Ishikawa (cell line): ENCODE measurements around the gene LPAR3.

Source experiments
- CEBPB ChIP-seq: IDR thresholded peaks from 2 replicates; pipeline ENCODE4 v1.6.1; 2012
- CREB1 ChIP-seq: IDR thresholded peaks from 2 replicates; pipeline ENCODE4 v1.6.1; 2012; ENCODE audit warnings: low read depth
- EGR1 ChIP-seq: IDR thresholded peaks from 2 replicates; pipeline ENCODE4 v1.6.1; 2012
- EP300 ChIP-seq: IDR thresholded peaks from 2 replicates; pipeline ENCODE4 v1.6.1; 2012; ENCODE audit warnings: borderline replicate concordance
- FOXM1 ChIP-seq: IDR thresholded peaks from 2 replicates; pipeline ENCODE4 v1.6.1; 2012; ENCODE audit warnings: low read depth, borderline replicate concordance
- NFIC ChIP-seq: IDR thresholded peaks from 2 replicates; pipeline ENCODE4 v1.6.1; 2012
- RAD21 ChIP-seq: IDR thresholded peaks from 2 replicates; pipeline ENCODE4 v1.6.1; 2012; ENCODE audit warnings: low read depth
- TAF1 ChIP-seq: IDR thresholded peaks from 2 replicates; pipeline ENCODE4 v1.6.1; 2012; ENCODE audit warnings: low read depth, mild to moderate bottlenecking
- TCF12 ChIP-seq: IDR thresholded peaks from 2 replicates; pipeline ENCODE4 v1.6.1; 2012; ENCODE audit warnings: low read depth
- TEAD4 ChIP-seq: IDR thresholded peaks from 2 replicates; pipeline ENCODE4 v1.6.1; 2012
- YY1 ChIP-seq: IDR thresholded peaks from 2 replicates; pipeline ENCODE4 v1.6.1; 2012; ENCODE audit warnings: low read depth
- ZBTB7A ChIP-seq: IDR thresholded peaks from 2 replicates; pipeline ENCODE4 v1.6.1; 2012; ENCODE audit warnings: low read depth
- TF ChIP-seq, protein P1 (sequence below): IDR thresholded peaks from 2 replicates; pipeline ENCODE4 v1.6.1; 2012
- TF ChIP-seq, protein P2 (sequence below): IDR thresholded peaks from 2 replicates; pipeline ENCODE4 v1.6.1; 2012
- TF ChIP-seq, protein P3 (sequence below): IDR thresholded peaks from 2 replicates; pipeline ENCODE4 v1.6.1; 2012; ENCODE audit warnings: low read depth, mild to moderate bottlenecking

Gene LPAR3

DNA sequence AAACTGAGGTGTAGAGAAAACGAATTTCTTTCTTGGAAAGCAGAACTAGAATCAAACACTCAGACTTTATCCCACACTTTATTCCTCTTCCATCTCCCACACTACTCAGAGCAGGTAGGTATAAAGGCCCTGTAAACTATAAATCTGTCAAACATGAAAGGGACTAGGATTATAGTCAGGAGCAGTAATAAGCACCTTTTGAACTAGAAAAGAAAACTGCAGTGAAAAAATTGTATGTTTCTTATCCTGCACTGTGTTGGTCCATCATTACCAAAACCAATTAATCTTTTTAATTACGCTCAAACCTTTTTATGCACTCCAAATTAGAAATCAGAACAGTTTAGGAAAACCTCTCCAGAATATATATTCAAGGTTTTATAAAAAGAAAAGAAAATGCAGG is 47.6 kb downstream of the LPAR3 start:
- TF ChIP-seq TAF1: no peak
- no peak for TF ChIP-seq FOXM1
- no peak for TF ChIP-seq CEBPB

DNA sequence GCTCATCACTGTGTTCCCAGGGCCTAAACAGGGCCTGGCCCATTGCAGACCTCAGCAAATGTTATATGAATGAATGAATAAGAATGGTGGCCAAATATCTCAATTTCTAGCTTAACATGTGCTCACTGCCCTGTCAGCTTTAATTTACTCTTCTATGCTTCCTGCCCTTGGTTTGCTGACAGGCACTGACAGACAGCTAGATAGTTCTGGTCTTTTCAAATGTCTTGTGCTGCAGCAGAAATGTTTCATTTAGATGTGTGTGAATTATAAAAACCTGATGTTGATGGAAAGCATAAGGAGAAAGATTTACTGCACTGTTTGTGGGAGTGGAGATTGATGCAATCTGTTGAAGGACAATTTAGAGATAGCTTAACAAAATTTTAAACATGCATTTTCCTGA is 48.9 kb downstream of the LPAR3 start:
- TF ChIP-seq YY1 (no peak), NFIC (no peak), TEAD4 (no peak), EP300 (no peak)
- TF ChIP-seq, protein P1, sequence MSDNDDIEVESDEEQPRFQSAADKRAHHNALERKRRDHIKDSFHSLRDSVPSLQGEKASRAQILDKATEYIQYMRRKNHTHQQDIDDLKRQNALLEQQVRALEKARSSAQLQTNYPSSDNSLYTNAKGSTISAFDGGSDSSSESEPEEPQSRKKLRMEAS: no peak
- TF ChIP-seq, protein P2, sequence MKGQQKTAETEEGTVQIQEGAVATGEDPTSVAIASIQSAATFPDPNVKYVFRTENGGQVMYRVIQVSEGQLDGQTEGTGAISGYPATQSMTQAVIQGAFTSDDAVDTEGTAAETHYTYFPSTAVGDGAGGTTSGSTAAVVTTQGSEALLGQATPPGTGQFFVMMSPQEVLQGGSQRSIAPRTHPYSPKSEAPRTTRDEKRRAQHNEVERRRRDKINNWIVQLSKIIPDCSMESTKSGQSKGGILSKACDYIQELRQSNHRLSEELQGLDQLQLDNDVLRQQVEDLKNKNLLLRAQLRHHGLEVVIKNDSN: no peak

DNA sequence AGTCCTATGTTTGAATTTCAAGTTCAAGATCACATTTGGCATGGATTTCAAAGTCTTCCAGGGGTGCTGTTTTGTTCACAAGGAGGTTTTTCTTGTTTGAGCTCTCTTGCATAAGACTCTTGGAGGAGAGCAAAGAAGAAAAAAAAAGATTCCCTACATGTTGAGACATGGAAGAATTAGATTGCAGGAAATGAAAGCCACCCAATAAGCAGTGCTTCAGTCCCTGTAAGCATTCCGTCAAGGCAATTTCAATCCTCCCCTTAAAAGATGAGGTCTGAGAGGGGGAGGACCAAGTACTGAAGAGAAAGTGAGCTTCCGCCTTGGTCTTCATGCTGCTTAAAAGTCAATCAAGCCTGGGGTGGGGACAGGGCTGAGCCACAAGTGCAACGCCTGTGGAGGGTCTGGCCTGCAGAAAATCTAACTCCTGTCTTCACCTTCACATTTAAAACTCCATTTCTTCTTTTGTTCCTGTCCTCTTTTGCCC is 50.2 kb downstream of the LPAR3 start:
- no peak for TF ChIP-seq CEBPB
- no peak for TF ChIP-seq TCF12
- TF ChIP-seq TAF1: no peak
- TF ChIP-seq TEAD4: no peak
- no peak for TF ChIP-seq FOXM1
- no peak for TF ChIP-seq EP300
- no peak for TF ChIP-seq RAD21
- TF ChIP-seq CREB1: no peak
- TF ChIP-seq, protein P1: no peak
- TF ChIP-seq NFIC: no peak
- TF ChIP-seq, protein P2: no peak
- TF ChIP-seq ZBTB7A: no peak

DNA sequence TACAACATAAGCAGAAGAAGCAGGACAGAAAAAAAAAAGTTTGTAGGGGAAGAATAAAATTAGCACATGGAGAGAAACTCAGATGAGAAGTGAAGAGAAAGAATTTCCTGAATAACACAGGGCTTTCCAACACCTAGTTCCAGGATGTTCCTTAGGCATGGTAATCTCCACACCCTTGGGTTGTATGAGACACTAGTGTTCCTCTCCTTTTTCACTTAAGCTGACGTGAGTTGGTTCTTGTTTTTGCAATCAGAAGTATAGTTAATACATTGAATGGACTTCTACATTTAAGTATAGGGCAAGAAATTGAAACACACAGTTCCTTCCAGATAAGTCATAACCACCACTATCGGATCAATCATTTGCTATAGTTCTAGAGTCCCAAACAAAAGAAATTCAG is 51.0 kb downstream of the LPAR3 start:
- TF ChIP-seq NFIC (no peak), YY1 (no peak), TCF12 (no peak), EGR1 (no peak), CEBPB (no peak), FOXM1 (no peak), EP300 (no peak), TEAD4 (no peak), CREB1 (no peak), ZBTB7A (no peak)
- TF ChIP-seq, protein P1: no peak
- TF ChIP-seq, protein P2: no peak
- TF ChIP-seq, protein P3, sequence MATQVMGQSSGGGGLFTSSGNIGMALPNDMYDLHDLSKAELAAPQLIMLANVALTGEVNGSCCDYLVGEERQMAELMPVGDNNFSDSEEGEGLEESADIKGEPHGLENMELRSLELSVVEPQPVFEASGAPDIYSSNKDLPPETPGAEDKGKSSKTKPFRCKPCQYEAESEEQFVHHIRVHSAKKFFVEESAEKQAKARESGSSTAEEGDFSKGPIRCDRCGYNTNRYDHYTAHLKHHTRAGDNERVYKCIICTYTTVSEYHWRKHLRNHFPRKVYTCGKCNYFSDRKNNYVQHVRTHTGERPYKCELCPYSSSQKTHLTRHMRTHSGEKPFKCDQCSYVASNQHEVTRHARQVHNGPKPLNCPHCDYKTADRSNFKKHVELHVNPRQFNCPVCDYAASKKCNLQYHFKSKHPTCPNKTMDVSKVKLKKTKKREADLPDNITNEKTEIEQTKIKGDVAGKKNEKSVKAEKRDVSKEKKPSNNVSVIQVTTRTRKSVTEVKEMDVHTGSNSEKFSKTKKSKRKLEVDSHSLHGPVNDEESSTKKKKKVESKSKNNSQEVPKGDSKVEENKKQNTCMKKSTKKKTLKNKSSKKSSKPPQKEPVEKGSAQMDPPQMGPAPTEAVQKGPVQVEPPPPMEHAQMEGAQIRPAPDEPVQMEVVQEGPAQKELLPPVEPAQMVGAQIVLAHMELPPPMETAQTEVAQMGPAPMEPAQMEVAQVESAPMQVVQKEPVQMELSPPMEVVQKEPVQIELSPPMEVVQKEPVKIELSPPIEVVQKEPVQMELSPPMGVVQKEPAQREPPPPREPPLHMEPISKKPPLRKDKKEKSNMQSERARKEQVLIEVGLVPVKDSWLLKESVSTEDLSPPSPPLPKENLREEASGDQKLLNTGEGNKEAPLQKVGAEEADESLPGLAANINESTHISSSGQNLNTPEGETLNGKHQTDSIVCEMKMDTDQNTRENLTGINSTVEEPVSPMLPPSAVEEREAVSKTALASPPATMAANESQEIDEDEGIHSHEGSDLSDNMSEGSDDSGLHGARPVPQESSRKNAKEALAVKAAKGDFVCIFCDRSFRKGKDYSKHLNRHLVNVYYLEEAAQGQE: no peak

DNA sequence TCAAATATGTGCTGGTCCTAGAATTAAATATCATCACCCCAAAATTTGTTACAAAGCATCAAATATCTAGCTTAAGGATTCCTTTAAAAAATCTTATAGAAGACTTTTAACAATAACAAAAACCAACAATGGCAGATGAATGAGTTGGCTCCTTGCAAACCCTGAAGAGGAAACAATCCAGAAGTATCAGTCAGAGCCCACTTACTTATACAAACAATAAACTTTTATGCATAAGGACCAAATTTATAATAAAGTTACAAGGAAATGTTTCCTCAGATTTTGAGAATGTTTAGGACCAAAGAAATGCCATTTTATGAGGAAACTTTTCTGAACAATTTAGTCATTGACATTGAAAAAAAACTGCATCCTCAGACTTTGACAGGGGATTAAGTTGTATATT is 52.7 kb downstream of the LPAR3 start:
- TF ChIP-seq EP300: no peak
- no peak for TF ChIP-seq NFIC
- no peak for TF ChIP-seq ZBTB7A
- TF ChIP-seq TCF12: no peak
- TF ChIP-seq CREB1: no peak
- no peak for TF ChIP-seq FOXM1
- TF ChIP-seq RAD21: no peak
- no peak for TF ChIP-seq EGR1
- TF ChIP-seq, protein P1: no peak
- TF ChIP-seq, protein P3: no peak

DNA sequence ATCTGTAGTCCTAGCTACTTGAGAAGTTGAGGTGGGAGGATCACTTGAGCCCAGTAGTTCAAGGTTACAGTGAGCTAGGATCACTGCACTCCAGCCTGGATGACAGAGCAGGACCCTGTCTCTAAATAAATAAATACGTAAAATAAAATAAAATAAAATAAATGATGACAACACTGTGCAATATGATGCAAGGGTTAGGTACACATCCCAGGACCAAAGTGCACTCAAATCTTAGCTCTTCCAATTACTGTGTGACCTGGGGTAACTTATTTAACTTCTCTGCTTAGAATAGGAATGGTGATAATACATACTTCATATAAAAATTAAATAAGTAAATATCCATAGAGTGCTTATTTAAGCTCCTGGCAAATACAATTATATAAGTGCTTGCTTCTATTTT is 53.5 kb downstream of the LPAR3 start:
- TF ChIP-seq FOXM1 (no peak), TAF1 (no peak), RAD21 (no peak), EP300 (no peak)
- TF ChIP-seq, protein P1: no peak
